ENCODE data around the gene JUN.

- TF ChIP-seq GATA1 (IDR thresholded peaks at IDR 0.05; ENCODE audit: low read depth, low read length) (no peak), POLR2A (IDR thresholded peaks at IDR 0.05; ENCODE audit: low read length) (no peak)
Measured at GRCh38 chr1:58778385-58779000, 5.4 kb downstream of the JUN start.
